NOMO-1 treated with DMSO at 0.1 percent for 48 hours (cell line): ENCODE results near the gene C19orf47.

Experiments used
- DNase-seq: peaks from one replicate; lab custom pipeline; 2025; ENCODE audit not compliant: unreplicated experiment; lab: John Stamatoyannopoulos, UW

The C19orf47 gene

DNA sequence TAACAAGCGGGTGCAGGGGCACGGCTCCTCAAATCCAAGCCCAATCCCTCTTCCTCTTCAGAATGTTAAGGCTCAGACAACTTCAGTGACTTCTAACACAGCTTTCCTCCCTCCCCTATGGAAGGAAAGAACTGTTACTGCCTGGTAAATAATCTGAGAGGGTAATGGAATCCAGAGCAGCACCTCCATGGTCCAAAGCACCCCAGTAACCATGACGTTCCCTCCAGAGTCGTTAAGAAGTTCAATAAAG is 64.0 kb downstream of the C19orf47 start:
- DNase-seq: no peak

DNA sequence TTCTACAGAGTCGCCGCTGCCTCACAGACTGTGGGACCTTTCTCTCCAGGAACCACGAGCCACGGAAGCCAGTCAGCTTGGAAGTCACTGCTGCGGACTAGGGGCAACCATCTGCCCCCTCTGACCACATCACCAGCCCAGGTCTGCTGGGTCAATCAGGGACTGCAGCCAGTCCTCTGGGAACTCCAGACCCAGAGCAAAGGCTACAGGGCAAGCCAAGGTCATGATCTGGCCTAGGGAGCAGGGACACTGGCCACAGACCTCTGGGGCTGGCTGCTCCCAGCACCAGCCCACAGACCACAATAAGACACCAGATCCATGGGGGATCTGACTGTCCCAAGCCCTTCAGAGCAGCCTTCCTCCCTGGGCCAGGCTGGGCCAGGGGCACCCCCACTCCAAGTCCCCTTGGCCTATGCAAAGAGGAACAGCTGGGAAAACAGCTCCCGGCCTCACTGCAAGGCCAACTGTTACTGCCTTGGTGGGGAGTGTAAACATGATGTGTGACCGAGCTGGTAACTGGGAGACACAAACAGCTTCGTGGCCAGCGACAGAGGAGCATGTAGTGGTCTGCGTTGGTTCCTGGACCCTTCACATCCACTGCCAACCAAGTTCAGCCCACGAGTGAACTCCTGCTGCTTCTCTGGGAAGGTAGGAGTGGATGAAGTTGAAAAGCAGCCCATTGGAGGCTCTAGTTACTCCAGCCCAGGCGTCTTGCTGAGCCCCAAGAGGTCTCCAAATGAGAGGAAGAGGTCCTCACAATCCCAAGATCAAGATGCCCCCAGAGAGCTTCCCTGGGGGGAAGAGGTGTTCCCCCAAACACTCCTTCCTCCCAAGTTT is 64.6 kb downstream of the C19orf47 start:
- DNase-seq: no peak

DNA sequence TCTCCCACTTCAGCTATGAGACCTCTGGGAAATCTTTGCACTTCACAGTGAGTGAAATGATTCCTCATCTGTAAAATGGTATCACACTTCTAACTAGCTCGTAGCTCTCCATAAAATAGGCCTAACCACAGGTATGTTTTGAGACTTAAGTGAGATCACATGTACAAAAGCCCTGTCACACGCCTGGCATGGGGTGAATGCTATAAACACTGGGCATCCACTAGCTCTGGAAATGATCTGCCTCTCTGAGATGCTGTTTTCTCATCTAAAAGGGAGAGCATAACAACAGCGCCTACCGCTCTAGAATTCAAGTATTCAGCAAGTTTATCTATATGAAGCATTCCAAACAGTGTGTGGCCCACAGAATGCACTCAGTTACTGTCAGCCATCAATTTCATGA is 65.3 kb downstream of the C19orf47 start:
- DNase-seq: no peak

DNA sequence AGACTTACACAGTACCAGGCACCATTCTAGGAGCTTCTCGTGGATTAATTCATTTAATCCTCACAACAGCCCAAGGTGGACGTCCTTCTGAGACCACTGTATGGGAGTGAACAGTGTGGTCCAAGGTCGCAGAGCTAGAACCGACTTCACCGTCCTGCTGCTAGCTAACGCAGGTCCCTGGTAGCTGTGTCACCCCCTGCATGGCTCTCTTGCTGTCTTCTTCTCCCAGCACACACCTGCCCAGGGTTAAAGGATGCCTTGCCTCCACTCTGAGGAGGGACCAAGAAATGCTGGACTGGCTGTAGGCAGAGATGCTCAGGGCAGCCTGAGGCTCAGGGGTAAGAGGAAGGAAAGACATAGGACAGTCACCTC is 66.0 kb downstream of the C19orf47 start:
- DNase-seq: no peak

DNA sequence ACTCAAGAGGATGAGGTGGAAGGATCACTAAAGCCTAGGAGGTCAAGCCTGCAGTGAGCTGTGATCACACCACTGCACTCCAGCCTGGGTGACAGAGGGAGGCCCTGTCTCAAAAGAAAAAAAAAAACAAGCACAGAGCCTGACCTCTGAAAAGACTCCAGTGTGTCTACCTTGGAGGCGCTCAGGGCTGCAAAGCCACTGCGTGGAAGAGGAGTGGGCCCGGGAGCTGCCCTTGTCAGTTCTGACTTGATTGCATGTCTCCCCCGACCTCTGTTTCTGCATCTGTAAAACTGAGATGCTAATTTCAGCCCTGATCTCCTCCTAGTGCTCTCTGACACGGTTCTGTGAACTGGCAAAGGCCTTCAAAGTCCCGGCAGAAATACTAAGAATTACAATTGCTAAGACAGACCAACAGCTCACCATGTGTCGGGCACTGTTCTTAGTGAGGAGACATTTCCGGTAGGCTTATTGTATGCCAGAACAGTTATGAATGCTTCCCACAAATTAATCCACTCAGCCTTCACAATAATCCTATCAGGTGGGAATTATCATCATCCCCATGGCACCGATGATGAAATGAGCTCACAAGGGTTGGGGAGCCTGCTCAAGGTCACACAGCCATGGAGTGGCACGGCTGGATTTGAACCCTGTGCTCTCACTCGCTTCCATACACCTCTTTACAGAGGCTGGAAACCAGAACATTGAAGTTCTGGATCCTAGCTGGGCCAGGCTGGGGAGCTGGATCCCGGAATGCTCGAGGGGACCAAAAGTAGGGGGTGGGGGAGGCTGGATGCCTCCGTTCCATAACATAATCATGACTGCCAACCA is 66.6 kb downstream of the C19orf47 start:
- DNase-seq: no peak

DNA sequence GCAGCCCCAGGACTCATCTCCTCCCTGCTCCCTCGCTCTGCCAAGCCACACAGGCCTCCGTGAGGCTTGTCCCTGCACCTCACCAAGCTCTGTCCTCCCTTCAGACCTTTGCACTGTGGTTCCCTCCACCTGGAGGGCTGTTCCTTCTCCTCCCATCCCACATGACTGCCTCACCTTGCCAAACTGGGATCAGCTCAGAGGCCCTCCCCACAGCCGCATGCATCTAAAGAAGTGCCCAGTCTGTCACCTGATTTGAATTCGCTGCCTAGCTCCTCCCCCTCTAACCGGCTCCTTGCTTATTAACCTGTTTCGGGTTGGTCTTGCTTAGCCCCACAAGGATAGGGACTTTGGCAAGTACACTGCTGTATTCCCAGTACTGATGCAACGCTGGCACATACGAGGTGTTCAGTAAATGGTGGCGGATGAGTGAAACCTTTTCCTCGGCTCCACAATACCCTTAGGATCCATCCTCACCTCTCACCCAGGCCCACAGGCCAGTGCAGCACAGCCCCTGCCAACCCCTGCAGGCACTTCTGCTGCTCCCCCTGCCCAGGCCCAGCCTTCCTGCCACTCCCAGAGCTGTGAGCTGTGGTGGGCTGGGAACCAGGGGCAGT is 67.5 kb downstream of the C19orf47 start:
- DNase-seq: no peak

DNA sequence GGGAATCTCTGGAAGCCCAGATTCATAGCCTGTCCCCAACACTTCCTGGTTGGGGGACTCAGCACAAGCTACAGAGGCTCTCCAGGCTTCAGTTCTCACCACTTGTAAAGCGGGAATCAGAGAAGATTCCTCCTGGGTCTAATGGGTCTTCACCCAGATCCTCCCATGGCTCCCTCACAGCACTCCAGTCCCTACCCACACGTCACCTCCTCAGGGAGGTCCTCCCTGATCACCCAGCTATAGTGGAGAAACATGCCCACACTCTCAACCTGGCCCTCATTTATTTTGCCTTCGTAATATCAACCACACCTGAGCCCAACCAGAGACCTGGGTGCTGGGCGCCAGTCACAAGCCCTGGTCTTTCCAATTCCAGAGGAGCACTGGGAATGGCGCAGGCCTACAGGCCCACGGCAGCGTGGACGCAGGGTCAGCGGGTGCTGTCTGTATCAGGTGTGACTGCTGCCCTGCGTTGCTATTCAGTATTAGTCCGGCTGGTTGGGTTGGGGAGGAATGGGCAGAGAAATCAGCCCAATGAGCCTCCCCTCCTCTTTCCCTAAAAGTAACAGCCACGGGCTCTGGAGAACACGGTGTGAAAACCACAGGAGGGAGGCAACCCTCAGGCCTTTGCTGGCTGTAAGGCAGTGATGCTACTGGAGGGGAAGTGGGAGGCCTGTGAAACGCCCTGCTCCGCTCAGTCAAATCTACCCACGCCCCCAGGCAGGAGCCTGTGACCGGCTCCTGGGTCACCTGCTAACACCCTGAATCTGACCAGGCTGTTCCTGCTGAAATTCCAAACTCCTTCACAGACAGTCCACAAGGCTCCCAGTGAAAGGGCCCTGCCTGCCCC is 68.2 kb downstream of the C19orf47 start:
- DNase-seq: no peak

DNA sequence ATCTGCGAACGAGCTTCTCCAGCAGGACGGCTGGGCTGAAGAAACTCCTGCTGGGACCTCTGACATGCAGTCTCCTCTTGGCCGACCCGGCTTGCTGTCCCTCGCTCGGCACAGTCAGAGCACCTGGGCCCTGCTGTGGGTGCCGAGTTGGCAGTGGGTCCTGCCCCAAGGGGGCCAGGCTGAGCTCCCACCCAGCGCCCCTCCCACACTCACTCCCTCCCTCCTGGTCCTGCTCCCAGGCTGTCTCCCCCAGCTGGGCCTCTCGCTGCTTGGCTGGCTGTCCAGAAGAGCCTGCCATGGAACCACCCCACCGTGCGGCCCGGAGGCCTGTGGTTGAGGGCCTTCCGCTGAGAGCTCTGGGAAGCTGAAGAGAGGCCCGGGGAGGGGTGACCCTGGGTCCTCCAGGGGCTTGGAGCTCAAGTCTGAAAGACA is 69.1 kb downstream of the C19orf47 start:
- DNase-seq: no peak

DNA sequence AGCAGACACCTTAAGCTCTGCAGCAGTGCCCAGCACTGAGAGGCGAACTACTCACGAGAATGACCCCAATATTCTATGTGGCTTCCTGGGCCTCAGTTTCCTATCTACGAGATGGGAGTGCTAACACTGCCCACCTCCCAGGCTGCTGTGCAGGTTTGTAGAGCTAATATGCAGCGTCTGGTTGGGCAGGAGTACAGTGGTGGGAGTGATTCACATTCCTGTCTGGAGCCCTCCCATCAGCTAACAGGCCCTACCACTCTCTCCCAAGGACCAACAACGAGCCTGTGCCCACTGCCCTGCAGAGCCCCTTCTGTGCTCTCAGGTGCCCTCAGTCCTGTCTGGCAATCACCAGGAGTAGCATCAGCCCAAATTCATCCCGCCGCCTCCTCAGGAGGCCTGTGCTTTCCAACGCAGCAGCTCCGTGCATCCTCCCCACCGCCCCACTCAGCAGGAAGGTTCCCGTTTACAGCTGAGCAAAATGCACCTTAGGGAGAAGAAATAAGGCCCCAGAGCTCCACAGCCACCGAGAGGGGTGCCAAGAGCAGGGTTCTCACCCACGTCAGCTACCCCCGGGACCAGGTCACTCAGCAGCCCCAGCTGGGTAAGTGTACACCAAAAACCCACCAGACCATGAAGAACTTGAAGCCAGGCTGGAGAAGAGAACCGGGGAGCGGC is 69.7 kb downstream of the C19orf47 start:
- DNase-seq: no peak

DNA sequence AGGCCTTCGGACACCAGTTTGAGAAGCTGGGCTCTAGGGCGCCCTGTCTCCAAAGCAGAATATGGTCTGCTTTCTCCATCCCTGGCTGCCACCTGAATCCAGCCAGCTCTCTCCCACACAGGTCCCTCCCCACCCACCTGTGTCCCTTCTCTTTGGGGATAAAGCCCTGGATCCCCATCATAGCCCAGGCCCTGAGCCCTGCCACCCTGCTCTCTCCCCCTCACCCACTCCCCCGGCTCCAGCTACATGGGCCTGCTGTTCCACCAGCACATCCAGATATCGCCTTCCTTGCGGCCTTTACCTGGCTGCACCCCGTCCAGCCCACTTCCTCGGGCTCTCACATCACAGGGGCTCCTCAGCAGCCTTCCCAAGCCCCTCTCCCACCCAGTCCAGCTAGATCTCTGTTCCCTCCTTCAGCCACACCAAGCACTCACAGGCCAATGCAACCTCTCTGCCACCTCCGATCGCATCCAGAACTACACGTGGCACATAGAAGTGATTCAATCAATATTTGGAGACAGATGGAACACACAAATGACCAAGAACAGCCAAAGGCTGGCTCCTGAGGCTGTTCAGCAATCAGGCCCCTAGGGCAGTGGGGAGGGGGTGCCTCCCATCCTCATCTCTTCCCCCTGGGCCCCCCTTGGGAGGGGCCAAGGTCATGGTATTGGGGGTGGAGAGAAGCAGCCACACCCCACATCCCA is 70.7 kb downstream of the C19orf47 start:
- DNase-seq: no peak

DNA sequence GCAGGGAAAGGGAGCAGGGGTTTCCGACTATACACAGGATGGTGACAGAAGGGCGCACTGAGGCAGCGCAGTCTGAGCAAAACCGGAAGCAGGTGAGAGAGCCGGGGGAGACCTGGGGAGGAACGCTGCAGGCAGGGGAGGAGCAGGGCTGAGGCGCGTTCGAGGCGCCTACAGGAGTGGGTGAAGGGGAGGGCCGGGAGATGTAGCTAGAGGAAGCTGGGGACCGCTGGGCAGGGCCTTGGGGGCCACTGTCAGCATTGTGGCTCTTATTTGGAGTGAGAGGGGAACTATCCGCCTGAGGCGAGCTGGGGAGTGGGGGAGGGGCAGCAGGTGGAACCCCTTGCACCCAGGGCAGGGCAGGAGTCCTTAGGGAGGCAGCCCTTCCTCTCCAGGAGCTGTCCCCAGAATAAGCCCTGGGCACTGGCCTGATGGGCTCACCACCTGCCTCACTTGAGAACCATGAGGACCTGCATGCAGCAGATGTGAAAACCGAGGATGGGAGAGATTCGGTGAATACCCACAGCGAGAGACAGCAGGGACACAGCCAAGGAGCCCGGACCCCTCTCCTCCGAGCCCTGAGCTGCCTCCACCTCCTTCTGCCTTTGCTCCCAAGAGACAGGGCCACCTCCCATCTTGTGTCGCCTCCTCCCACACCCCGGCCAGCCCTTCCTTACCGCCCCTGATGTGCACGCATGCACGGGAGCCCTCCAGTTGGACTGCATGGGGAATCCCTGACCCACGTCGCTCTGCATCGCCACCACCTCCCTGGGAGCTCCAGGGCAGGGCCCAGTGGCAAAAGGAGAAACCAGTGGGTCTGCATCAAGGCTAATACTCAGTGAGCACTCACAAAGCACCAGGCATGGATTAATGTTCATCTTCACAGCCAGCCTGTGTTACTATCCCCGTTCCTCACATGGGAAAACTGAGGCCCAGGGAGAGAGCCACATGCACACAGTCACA is 73.3 kb downstream of the C19orf47 start:
- no peak for DNase-seq

DNA sequence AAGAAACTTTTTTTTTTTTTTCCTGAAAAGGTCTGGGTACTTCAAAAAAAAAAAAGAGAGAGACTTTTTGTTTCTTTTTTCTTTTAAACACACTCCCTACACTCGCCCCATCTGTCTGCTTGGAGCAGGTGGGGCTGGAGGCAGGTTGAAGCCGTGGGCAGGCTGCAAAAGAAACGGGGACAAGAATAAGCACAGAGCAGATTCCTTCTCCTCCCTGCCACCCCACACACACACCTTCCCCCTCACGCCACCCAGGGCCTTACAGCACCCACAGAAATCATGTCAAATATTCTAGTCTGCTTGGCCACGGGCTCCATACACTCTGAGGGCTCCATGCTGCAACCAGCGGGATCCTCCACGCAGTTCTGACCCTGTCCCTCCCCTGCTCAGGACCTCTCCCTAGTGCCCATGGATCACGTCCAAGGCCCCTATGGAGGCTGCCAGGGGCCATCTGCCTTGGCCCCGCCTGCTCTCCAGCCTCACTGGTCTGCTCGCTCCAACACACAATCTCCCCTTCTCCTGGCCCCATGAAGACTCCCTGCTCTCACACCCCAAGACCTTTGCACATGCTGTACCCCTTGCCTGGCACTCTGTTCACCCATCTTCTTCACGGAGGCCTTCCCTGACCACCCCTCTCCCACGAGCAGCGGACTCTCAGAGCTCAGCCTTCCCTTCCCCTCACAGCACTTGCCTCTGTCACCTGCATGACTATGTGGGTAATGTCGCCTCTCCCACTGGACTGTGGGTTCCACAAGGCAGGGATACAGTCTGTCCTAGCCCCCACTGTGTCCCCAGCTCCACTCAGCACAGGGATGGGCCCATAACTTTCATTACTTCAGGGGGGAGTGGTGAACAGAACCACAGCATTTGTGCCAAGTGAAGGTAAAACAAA is 74.5 kb downstream of the C19orf47 start:
- no peak for DNase-seq

DNA sequence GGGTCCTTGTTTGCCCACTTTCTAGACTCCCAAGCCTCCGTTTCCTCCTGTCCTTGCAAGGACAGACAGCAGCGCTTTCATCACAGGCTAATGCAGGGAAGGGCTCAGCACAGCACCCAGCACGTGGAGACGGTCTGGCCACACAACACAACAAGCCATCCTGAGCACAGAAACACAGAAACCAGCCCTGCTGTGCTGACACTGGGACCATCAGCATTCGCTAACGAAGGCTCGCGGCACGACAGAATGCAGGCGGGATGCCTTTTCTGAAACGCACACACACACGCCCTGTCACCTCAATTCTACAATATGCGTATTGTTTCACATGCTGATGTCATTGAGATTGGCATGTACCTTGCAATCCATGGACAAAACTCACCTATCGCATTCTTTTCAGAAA is 75.9 kb downstream of the C19orf47 start:
- DNase-seq: no peak

DNA sequence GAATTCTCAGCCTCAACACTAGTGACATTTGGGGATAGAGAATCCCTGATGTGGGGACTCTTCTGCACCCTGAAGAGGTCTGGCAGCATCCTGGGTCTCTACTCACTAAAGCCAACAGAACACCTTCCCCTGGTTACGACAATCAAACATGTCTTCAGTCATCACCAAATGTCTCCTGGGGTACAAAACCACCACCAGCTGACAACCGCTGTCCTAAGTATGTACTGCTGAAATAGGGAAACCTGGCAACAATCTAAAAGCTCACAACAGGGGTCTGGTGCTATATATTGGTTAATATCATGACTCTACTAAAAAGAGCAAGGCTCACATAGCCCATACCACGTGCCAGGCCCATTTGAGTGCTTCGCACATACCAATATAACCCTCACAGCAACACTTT is 76.5 kb downstream of the C19orf47 start:
- no peak for DNase-seq

DNA sequence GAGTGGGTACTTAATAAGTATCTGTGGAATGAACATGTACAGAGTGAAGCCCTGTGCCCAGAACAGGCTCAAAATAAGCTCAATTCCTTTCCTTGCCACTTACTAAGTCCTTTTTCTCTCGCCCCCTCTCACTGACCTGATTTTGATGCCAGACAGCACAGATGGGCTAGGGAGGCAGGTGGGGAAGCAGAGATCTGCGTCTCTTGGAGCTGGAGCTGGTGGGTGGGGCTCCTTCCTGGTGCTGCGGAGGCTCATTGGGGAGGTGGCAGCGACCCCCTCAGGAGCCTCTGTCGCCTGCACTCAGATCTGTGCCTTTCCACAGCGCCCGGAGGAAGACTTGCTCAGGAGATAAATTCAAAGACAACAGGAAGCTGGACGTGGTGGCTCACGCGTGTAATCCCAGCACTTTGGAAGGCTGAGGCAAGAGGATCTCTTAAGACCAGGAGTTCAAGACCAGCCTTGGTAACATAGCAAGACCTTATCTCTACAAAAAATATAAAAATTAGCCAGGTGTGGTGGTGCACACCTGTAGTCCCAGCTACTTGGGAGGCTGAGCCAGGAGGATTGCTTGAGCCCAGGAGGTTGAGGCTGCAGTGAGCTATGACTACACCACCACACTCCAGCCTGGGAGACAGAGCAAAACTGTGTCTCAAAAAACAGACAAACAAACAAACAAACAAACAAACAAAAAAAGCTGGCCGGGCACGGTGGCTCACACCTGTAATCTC is 77.7 kb downstream of the C19orf47 start:
- DNase-seq: no peak
